ENCODE results near the gene FGD6.

The FGD6 gene

GRCh38 chr12:95218150-95219133, 1.2 kb upstream of the FGD6 start:
- H3K4me3 ChIP-seq (ENCODE audit: low read depth, low read length), result peak overlapping the region; percentile 91
- TF ChIP-seq CTCF (IDR thresholded peaks at IDR 0.05; ENCODE audit: low read depth, low read length), result no peak
- TF ChIP-seq POLR2A (IDR thresholded peaks at IDR 0.05; ENCODE audit: extremely low read depth, insufficient read length), result no peak
- no peak for TF ChIP-seq MYC (IDR thresholded peaks at IDR 0.05; ENCODE audit: low read depth, low read length)
- no peak for TF ChIP-seq MAX (IDR thresholded peaks at IDR 0.05; ENCODE audit: low read depth, low read length)
- peak; percentile 75 for DNase-seq (ENCODE audit: low read depth)

GRCh38 chr12:95216711-95217376, 423 bp downstream of the FGD6 start:
- H3K4me3 ChIP-seq (ENCODE audit: low read depth, low read length), result peak overlapping the region; percentile 79
- no peak for DNase-seq (ENCODE audit: low read depth)
- TF ChIP-seq MAX (IDR thresholded peaks at IDR 0.05; ENCODE audit: low read depth, low read length) (no peak), POLR2A (IDR thresholded peaks at IDR 0.05; ENCODE audit: extremely low read depth, insufficient read length) (no peak), MYC (IDR thresholded peaks at IDR 0.05; ENCODE audit: low read depth, low read length) (no peak), CTCF (IDR thresholded peaks at IDR 0.05; ENCODE audit: low read depth, low read length) (no peak)

GRCh38 chr12:95215949-95216348, 1.3 kb downstream of the FGD6 start:
- TF ChIP-seq MAX (IDR thresholded peaks at IDR 0.05; ENCODE audit: low read depth, low read length) (no peak), MYC (IDR thresholded peaks at IDR 0.05; ENCODE audit: low read depth, low read length) (no peak), CTCF (IDR thresholded peaks at IDR 0.05; ENCODE audit: low read depth, low read length) (no peak), POLR2A (IDR thresholded peaks at IDR 0.05; ENCODE audit: extremely low read depth, insufficient read length) (no peak)
- no peak overlapping the region for H3K4me3 ChIP-seq (ENCODE audit: low read depth, low read length)
- peak; percentile 31 for DNase-seq (ENCODE audit: low read depth)

- no peak for DNase-seq (ENCODE audit: low read depth)
- no peak for TF ChIP-seq POLR2A (IDR thresholded peaks at IDR 0.05; ENCODE audit: extremely low read depth, insufficient read length)
- H3K4me3 ChIP-seq (ENCODE audit: low read depth, low read length), result no peak overlapping the region
Observed at GRCh38 chr12:95214466-95214865, 2.8 kb downstream of the FGD6 start.

GRCh38 chr12:95213928-95214327, 3.3 kb downstream of the FGD6 start:
- H3K4me3 ChIP-seq (ENCODE audit: low read depth, low read length), result no peak overlapping the region
- no peak for TF ChIP-seq CTCF (IDR thresholded peaks at IDR 0.05; ENCODE audit: low read depth, low read length)
- no peak for TF ChIP-seq MAX (IDR thresholded peaks at IDR 0.05; ENCODE audit: low read depth, low read length)
- no peak for TF ChIP-seq MYC (IDR thresholded peaks at IDR 0.05; ENCODE audit: low read depth, low read length)
- TF ChIP-seq POLR2A (IDR thresholded peaks at IDR 0.05; ENCODE audit: extremely low read depth, insufficient read length), result no peak
- no peak for DNase-seq (ENCODE audit: low read depth)

GRCh38 chr12:95213119-95213518, 4.1 kb downstream of the FGD6 start:
- DNase-seq (ENCODE audit: low read depth), result no peak
- TF ChIP-seq CTCF (IDR thresholded peaks at IDR 0.05; ENCODE audit: low read depth, low read length) (no peak), MYC (IDR thresholded peaks at IDR 0.05; ENCODE audit: low read depth, low read length) (no peak), POLR2A (IDR thresholded peaks at IDR 0.05; ENCODE audit: extremely low read depth, insufficient read length) (no peak), MAX (IDR thresholded peaks at IDR 0.05; ENCODE audit: low read depth, low read length) (no peak)
- no peak overlapping the region for H3K4me3 ChIP-seq (ENCODE audit: low read depth, low read length)
